HL-60 (cell line): ENCODE results near the gene PMCH.

Source experiments
- DNase-seq, 2 experiments: peaks; one replicate each; pipeline ENCODE4 v3.0.0-alpha.2; 2010 to 2020; ENCODE audit warnings: low read depth in 1 of 2, low spot score in 1 of 2
- H3K27ac ChIP-seq: fragments of 250-450 bp; sonication (Bioruptor Pico); replicated peaks from 2 replicates; pipeline ENCODE4 v1.5.1; 2020; ENCODE audit warnings: mild to moderate bottlenecking, moderate library complexity
- H3K27me3 ChIP-seq: fragments of 250-450 bp; sonication (Bioruptor Pico); 2 replicates; pipeline ENCODE4 v1.5.1; 2021; ENCODE audit warnings: mild to moderate bottlenecking, moderate library complexity; ENCODE audit not compliant: insufficient read depth, poor library complexity, severe bottlenecking
- H3K4me3 ChIP-seq: replicated peaks from 2 replicates; pipeline ENCODE4 v1.5.1; 2011; ENCODE audit warnings: mild to moderate bottlenecking, control low read depth, low read length; ENCODE audit not compliant: insufficient read depth
- GABPA ChIP-seq: IDR thresholded peaks from 2 replicates; pipeline ENCODE4 v1.6.1; 2012; ENCODE audit warnings: low read depth
- POLR2AphosphoS5 ChIP-seq: IDR thresholded peaks from 2 replicates; pipeline ENCODE4 v1.6.1; 2012; ENCODE audit warnings: low read depth
- SPI1 ChIP-seq: IDR thresholded peaks from 2 replicates; pipeline ENCODE4 v1.6.1; 2012; ENCODE audit warnings: low read depth, mild to moderate bottlenecking, borderline replicate concordance
- TF ChIP-seq, protein P1 (sequence below): IDR thresholded peaks from one replicate; pipeline ENCODE4 v1.5.1; 2011; ENCODE audit warnings: low read length, control low read depth, inconsistent platforms; ENCODE audit not compliant: insufficient read depth
- TF ChIP-seq, protein P2 (sequence below): IDR thresholded peaks from 2 replicates; pipeline ENCODE4 v1.6.1; 2012; ENCODE audit warnings: low read depth; ENCODE audit not compliant: insufficient replicate concordance

PMCH gene

DNA sequence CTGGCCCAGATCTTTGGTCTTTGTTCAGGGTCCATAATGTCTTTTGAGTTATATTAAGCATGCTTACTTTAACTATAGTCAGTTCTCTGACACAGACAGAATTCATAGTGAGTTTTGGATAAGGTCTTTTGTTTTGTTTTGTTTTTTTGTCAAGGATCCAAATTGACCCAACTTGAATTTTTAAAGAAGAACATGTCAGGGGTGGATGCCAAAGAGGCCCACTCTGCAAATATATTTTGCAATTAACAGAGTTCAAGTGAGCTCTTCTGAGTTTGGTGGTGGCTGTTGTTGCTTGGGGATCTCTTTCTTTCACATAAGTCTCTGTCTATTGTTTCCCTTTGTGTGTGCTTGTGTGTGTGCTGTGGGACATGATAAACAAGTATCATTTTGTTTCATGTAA, 34.4 kb upstream of the PMCH start:
- Histone ChIP-seq H3K27ac (no peak overlapping the region), H3K27me3 (no peaks in the 10 kb centered on the region), H3K4me3 (no peak overlapping the region)
- TF ChIP-seq GABPA (no peak), SPI1 (no peak), POLR2AphosphoS5 (no peak)
- TF ChIP-seq, protein P1, sequence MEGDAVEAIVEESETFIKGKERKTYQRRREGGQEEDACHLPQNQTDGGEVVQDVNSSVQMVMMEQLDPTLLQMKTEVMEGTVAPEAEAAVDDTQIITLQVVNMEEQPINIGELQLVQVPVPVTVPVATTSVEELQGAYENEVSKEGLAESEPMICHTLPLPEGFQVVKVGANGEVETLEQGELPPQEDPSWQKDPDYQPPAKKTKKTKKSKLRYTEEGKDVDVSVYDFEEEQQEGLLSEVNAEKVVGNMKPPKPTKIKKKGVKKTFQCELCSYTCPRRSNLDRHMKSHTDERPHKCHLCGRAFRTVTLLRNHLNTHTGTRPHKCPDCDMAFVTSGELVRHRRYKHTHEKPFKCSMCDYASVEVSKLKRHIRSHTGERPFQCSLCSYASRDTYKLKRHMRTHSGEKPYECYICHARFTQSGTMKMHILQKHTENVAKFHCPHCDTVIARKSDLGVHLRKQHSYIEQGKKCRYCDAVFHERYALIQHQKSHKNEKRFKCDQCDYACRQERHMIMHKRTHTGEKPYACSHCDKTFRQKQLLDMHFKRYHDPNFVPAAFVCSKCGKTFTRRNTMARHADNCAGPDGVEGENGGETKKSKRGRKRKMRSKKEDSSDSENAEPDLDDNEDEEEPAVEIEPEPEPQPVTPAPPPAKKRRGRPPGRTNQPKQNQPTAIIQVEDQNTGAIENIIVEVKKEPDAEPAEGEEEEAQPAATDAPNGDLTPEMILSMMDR: no peak
- TF ChIP-seq, protein P2, sequence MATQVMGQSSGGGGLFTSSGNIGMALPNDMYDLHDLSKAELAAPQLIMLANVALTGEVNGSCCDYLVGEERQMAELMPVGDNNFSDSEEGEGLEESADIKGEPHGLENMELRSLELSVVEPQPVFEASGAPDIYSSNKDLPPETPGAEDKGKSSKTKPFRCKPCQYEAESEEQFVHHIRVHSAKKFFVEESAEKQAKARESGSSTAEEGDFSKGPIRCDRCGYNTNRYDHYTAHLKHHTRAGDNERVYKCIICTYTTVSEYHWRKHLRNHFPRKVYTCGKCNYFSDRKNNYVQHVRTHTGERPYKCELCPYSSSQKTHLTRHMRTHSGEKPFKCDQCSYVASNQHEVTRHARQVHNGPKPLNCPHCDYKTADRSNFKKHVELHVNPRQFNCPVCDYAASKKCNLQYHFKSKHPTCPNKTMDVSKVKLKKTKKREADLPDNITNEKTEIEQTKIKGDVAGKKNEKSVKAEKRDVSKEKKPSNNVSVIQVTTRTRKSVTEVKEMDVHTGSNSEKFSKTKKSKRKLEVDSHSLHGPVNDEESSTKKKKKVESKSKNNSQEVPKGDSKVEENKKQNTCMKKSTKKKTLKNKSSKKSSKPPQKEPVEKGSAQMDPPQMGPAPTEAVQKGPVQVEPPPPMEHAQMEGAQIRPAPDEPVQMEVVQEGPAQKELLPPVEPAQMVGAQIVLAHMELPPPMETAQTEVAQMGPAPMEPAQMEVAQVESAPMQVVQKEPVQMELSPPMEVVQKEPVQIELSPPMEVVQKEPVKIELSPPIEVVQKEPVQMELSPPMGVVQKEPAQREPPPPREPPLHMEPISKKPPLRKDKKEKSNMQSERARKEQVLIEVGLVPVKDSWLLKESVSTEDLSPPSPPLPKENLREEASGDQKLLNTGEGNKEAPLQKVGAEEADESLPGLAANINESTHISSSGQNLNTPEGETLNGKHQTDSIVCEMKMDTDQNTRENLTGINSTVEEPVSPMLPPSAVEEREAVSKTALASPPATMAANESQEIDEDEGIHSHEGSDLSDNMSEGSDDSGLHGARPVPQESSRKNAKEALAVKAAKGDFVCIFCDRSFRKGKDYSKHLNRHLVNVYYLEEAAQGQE: no peak
- DNase-seq: no peak

DNA sequence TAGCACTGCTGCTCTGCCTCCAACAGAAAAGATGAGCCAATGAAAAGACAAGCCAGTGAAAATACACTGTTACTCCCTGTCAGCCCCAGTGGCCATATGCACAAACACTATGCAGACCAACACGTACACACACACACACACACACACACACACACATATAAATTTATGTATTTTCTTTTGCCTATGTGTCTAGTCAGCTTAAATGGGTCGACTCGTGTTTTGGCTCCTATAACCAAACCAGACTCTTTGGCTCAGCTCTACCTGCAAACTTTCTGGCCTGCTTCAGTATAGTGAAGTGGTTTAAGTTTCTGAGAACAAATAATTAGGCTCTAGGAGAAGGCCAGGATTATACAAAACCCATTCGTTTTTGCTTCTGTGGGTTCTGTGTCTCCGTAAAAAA, 30.3 kb upstream of the PMCH start:
- no peaks in the 10 kb centered on the region for H3K27me3 ChIP-seq
- no peak for DNase-seq

DNA sequence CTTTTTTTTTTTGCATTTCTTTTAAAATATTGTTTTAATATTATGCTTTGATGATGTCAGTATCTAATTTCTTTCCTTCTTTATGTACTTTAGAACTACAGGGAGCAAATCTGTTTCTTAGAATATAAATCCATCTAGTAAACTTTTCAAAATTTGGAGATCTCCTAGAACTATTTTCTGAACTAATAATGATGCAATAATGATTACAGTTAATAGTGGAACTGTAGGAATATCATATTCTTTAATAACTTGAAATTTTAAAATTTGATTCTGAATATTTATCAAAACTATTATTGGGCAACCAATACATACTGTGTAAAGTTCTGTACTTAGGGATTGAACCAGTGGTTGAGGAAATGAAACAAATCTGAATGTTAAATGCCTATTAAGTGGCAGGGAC, 23.1 kb upstream of the PMCH start:
- no peaks in the 10 kb centered on the region for H3K27me3 ChIP-seq
- DNase-seq: no peak
- TF ChIP-seq SPI1 (no peak), POLR2AphosphoS5 (no peak), GABPA (no peak)
- TF ChIP-seq, protein P2: no peak
- TF ChIP-seq, protein P1: no peak
- H3K27ac ChIP-seq: no peak overlapping the region
- H3K4me3 ChIP-seq: no peak overlapping the region

More for the DNA sequence above, 30.3 kb upstream of the PMCH start:
- Histone ChIP-seq H3K4me3 (no peak overlapping the region), H3K27ac (no peak overlapping the region)
- TF ChIP-seq GABPA: no peak
- TF ChIP-seq, protein P2: no peak
- TF ChIP-seq, protein P1: no peak
- no peak for TF ChIP-seq POLR2AphosphoS5
- TF ChIP-seq SPI1: no peak
